GM19240 (cell line): Measurements from ENCODE around the gene PF4V1.

Experiments
- DNase-seq: peaks from one replicate; pipeline ENCODE4 v3.0.0; 2011; ENCODE audit warnings: low spot score; ENCODE audit not compliant: insufficient read length

Gene PF4V1

DNA sequence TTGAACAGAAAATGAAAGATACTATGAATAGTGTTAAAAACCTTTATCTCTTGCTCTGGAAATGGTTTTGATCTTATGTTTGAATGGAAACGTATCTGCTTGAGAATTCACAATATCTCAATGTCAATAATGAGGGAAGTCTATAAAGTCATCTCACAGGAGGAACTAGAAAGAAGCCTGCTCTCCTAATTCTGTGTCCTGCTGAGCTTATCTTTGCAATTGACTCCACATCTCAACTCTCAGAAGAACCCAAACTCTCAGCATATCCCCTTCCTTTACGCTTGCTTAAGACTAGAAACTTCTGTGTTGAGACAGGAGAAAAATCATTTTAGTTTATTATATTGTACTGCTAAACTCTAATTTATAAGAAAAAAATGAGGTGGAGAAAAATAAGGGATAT is 8.3 kb upstream of the PF4V1 start:
- DNase-seq = no peak

DNA sequence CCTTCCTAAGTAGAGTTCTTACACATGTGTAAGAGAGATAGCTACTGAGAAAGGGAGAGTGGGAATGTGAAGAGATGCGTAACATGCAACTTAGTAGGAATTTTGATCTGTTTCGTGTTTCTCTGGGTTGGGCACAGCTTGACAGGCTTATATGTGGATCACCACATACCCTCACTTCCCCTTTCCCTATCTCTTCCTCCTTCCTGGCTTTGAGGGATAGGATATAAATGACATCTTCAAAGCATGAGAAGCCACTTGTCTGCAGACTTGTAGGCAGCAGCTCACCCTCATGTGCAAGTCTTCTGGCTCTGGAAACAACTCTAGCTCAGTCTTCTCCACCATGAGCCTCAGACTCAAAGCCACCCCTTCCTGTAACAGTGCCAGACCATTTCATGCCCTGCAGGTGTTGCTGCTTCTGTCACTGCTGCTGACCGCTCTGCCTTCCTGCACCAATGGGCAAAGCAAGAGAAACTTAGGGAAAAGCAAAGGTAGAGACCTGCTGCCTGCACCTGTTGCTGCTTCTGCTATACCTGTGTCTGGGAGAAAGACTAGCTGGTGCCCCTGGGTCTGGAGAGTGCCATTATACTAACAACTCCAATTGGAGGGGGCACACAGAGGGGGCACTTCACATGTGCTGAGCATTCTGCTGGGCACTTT is 5.4 kb upstream of the PF4V1 start:
- no peak for DNase-seq

DNA sequence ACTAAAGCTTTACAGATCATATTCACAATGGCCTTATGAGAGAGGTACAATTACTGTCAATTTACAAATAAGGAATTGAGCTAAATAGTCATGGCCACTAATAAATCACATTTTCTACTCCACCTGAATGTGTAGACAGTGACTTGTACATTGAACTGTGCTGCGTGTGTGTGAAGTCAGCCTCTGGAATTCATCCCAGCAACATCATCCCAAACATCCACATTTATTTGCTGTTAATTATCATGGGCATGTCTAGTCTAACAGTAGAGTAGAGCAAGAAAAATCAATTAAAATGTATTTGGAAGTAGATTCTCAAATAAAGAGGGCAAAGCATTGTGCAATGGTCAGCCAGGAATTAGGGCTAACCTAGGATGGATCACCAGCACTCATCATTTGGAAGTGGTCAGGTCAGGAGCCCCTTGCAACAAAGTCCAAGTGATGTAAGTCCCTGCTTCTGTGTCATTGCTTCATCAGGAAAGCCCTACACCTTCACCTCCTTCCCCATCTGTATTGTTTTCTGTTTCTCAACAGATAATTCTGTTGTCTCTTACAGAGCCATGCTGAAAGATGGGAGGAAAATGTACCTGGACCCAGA is 4.8 kb upstream of the PF4V1 start:
- no peak for DNase-seq

DNA sequence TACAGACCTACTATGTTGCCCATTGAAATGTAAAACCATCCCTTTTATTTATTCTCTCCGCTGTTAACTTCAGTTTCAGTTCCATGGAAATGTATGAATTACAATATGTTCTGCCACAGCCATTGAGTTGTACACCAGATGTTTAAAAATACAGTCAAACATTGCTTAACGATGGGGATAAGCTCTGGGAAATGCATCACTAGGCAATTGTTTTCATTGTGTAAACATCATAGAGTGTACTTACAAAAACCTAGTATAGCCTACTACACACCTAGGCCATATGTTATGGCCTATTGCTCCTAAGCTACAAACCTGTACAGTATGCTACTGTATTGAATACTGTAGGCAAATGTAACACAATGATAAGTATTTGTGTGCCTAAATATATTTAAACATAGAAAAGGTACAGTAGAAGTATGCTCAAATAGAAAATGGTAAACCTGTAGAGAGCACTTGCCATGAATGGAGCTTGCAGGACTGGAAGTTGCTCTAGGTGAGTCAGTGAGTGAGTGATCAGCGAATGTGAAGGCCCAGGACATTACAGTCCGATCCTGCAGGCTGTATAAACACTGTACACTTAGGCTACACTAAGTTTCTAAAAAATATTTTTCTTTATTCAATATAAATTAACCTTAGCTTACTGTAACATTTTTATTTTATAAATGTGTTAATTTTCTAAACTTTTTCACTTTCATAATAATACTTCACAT is 2.7 kb upstream of the PF4V1 start:
- no peak for DNase-seq

DNA sequence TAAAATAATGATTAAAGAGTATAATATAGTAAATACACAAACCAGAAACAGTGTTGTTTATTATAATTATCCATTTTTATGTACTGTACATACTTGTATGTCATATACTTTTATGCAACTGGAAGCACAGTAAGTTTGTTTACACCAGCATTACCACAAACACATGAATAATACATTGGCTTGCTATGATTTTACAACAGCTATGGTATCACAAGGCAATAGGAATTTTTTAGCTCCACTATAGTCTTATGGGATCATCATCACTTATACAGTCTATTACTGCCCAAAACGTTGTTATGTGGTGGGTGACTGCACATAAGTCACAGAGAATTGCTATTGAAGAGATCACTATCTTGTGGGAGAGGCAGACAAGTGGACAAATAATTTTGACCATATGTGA is 1.8 kb upstream of the PF4V1 start:
- no peak for DNase-seq

DNA sequence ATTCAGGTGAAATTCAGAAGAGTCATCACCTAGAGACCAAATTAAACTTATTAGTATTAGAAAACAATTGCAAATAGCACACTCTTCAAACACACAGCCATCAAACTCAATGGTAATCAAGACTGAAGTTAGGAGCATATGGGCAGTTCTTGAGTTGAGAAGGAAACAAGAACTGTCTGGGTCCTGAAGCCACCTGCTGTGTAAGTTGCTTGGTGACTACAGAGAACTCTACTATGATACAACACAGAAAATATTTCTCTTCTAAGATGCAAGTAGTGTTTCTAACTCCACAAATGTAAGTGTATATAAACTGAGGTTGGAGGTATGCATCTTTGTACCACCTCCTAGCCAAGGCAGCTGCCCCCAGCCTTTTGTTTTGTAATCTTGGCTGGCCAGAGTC is 325 bp upstream of the PF4V1 start:
- DNase-seq = no peak

DNA sequence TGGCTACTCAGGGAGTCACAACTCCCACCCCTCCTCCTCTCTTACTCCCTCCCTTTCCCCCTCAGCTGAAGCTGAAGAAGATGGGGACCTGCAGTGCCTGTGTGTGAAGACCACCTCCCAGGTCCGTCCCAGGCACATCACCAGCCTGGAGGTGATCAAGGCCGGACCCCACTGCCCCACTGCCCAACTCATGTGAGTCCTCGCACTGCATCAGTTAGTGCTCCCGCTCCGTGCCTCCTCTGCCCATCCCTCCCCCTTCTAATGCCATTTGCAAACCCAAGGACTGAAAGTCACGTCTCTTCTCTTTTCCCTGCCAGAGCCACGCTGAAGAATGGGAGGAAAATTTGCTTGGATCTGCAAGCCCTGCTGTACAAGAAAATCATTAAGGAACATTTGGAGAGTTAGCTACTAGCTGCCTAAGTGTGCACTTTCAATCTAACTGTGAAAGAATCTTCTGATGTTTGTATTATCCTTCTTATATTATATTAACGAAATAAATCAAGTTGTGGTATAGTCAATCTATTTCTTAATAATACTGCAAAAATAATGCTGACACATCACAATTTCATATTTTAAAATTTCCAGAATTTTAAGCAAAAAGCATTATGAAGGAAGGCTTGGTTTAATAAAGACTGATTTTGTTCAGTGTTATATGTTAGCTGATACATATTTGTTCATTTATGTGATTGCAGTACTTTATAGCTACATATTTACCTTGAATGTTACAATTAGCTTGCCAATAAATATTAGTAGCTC is 800 bp downstream of the PF4V1 start:
- no peak for DNase-seq

DNA sequence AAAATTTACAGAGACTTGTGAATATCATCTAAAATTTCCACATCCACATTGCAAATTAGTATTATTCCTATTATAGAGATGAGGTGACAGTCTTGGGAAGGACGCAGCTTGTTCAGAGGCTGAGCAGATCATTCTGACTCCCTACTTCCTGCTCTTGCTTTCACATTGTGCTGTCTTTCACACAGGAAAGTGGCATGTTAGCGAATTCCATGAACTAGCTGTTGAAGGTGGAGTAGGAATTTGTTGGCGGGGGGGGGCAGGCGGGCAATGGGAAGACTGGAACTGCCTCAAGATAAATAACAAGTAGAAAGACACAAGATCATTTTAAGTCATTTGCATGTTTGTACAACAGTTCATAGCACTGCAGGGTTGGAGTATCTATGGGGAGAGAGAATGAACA is 2.3 kb downstream of the PF4V1 start:
- no peak for DNase-seq

DNA sequence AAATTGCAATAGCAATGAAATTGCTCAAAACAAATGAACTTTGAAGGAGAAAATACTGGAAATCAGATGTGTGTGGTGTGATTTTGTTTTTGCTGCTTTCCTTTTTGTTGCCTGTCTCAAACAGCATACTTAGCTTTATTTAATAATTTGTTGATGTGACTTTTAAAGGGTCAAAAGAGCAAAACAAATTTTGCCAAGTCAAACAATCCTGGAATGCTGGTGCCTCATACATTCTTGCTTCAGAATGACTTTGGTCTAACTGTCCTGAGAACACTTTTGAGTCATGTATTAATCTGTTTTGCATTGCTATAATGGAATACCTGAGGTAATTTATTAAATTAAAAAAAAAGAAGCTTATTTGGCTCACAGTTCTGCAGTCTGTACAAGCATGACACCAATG is 3.4 kb downstream of the PF4V1 start:
- DNase-seq = no peak

DNA sequence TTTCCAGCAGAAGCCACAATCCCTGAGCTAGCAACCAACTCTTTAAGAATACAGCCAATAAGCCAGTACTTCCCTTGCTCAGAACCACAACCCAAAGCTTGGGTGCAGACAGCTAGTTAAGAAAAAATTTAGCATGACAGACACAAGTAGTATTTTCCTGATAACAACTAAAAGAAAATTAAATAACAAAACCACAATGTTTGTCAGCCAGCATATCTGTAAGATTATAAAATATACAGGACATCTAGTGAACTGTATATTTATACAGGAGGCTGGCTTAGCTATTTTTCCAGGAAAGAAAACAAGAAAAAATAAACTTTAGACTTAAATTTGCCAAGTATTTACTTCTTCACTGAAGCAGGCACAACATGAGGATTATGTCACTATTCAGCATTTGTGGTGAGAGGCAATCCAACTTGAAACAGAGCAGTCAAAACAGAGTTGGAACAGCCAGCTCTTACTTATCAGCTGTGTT is 6.6 kb downstream of the PF4V1 start:
- DNase-seq = no peak

DNA sequence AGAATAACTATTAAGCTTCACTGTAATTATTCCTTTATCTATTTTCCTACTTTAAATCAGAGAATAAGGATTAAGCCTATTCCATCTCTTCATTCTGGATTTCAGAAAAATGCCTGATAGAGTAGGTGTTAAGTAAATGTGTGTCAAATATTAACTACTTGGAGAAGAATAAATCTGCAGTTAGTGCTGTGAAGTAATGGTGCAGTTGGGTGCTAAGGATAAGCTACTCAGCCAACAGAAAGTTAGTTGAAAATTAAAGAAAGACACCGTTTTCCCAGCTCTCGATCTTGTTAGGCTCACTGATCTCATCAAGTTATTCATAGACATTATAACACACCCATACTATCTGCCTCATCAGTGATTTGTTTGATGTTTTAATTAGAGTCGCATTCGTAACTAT is 7.1 kb downstream of the PF4V1 start:
- DNase-seq = no peak

DNA sequence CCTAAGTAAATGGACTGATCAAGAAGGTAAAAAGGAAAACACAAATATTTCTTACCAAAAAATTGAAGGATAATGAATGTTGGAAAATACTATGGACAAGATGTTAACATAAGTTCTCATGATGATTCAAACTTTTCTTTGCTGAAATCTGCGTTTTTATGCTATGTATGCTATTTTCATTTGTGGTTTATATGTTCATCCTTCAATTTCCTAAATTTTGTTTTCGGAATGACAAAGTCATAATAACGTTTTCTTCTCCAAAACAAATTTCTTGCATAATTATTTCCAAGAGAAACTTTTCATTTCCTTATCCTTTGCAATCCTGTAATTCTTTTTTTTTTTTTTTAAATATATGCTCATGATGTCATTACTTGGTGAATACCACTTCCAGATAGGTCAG is 7.8 kb downstream of the PF4V1 start:
- DNase-seq = no peak

DNA sequence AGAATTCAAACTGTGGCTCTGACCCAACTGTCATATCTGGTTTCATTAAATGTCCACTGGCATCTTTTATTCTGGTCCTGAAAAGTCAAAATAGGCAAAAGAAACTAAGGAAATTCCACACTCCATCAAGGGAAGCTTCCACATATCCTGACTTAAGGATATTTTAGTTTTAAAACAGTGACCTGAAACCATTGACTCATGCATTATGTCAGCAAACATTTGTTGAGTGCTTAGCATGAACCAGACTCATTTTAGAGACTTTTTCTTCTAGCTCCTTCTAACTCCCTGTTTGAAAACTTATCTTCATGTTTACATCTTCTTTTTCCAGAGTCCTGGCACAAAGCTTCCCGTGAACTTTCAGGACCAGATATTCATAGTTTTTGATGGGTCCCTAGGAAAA is 9.2 kb downstream of the PF4V1 start:
- DNase-seq = no peak

DNA sequence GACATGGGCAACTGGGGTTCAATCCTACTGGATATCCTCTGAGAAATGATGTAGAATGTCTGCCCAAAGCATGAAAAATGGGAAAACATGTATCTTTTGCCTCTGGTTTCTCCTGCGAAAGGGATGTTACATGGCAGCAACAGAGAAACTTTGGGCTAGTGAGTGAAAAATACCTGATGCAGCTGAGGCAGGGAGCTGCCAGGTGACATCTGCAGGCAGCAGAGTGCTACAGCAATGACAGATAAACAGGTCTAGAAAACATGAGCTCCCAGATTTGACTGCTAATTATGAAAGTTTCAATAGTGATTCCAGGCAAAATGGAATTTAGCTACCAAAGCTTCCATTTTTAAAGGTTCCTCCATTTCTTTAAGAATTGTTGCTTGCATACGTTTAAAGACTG is 11.3 kb downstream of the PF4V1 start:
- DNase-seq = no peak

DNA sequence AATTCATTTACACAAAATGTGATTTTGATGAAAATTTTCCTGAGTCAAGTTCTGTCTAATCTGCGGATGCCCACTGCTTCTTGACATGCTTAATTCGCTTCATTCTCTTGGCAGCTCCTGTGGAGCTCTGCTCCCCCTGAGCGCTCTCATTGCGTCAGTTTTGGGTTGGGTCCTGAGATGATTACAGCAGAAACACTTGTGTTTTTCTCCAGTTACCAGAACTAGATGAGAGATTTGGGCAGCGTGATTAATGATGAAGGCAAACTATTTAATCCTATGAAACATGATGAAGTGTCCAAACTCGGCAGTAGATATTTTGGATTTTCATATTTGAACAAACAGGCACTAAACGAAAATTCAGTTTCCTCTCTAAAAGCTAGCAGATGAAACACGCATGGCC is 11.9 kb downstream of the PF4V1 start:
- DNase-seq = no peak

DNA sequence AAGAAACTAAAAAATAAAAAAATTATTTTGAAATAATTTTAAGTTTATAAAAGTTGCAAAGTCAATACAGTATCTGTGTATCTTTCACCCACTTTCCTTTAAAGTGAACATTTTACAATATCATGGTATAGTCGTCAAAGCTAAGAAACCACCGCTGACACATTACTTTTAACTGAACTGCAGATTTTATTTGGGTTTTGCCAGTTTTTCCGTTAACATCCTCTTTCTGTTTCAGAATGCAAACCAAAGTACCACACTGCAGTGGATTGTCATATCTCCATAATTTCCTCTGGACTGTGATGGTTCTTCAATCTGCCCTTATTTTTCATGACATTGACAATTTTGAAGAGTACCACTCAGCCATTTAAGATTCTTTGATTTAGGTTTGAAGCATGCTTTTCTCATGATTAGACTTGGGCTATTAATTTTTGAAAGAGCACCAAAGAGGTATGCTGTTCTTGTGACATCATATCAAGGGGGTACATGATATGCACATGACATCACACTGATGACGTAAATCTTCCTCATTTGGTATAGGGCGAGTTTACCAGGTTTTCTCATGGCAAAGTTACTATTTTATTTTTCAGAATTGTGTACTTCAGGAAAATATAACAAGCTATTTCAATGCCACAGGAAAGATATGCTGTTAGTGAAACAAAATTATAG is 12.5 kb downstream of the PF4V1 start:
- no peak for DNase-seq

DNA sequence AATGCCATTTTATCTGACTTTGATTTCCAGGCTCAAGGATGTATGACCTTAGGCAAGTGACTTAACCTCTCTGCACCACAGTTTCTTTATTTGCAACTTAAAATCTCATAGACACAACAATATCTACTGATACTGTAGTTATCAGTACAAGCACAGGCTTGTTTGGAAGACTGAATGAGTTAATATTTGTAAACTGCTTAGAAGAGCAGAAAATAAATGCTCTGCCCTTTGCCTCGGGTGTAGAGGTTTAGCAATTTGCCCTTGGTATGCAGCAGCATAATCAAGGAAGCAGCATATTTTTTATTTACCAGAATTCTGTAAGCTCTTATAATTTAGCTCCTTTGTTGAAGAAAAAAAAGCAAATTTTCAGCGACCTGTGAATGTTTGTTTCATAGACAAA is 13.2 kb downstream of the PF4V1 start:
- DNase-seq = no peak

DNA sequence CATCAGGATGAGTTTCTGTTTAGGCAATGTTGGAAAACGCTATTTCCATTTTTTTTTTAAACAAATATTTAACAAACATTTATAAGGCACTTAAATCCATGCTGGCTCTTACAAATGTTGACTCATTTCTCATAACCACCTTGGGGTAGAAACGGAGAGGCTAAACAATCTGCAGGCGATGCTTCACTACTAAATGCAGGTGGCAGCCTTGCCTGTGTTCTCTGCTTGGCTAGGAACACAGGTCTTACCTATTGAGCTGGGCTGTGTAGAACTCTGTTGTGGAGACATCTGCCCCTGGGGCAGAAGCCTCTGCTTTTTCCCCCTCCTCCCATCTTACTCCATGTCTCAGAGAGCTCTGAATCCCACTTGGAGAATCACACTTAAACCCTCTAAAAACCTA is 14.7 kb downstream of the PF4V1 start:
- DNase-seq = no peak

DNA sequence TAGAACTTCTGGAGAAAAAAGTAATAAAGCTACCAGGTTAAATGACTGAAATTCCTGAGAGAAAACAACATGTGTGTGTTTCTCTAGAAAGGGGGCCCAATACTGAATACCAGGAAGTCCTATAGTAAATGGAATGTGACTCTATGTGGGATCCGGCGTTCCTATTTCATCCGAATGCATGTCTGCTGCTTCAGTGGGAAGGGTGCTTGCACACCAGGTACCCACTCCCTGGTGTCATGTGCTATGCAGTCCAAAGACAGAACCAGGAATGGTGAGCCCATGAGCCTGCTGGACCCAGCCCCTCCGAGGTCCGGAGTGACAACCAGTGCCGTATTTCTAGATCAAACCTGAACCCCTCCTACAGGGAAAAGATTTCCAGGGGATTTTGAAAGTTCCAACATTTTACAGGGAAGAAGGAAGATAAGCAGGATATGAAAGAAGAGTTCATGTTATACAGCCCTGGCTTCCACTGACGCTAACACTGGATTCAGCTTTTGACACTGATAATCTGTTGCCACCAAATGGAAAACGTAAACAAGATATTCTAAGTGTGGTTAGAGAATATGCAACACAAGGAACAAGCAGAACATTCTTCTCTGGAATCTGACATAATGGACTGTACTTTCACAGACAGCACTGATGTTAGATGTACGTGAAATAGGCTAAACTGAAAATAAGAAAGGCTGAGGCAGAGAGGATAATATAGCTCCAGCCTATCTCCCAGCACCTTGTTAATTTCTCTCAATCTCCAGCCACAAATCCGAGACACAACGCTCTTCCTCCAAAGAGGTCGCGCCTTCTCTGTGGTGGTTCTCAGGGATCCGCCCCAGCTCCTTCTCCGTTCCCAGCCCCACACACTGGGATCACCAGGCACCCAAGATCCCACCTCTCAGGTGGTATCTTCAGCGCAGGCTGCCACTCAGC is 15.4 kb downstream of the PF4V1 start:
- no peak for DNase-seq
